Pancreas (tissue), 10 donors: ENCODE data around the gene SNX33. TPM values are rescaled to one million over a fixed set of nuclear protein-coding genes. Genes with fewer than 3 reads are reported as not detected.
"Not testable (repeated sequence)": the region's sequence is repeated elsewhere in the genome, so short reads cannot be mapped to it uniquely, and the experiment has no call there.

Experiments
- ATAC-seq, 4 donors: fragments of 200-7000 bp; cut with Tn5 transposase; one replicate each; pipeline versions ENCODE4 v1.8.0 to v1.9.1; 2020; ENCODE audit warnings: mild to moderate bottlenecking in 4 of 4, moderate library complexity in 4 of 4
- DNase-seq, 6 donors: peaks; one replicate each; pipeline ENCODE4 v3.0.0-alpha.2; 2020
- FAIRE-seq: peaks from 2 replicates; lab custom pipeline; 2012; peaks lifted over from hg19 to GRCh38; lab: Jason Lieb, UNC
- H3K27ac ChIP-seq, 4 donors: fragments of 200-600 bp; sonication (generic); 1 replicate in 3 of 4; 2 replicates in 1 of 4; pipeline versions ENCODE4 v1.5.0 to v1.8.0; 2020
- H3K27me3 ChIP-seq, 4 donors: fragments of 200-600 bp; one replicate each; pipeline ENCODE4 v1.8.0; 2021
- H3K36me3 ChIP-seq, 3 donors: fragments of 200-600 bp; sonication (generic) in 1 of 3; one replicate each; pipeline versions ENCODE4 v1.5.0 to v1.8.0; 2020 to 2021
- H3K4me1 ChIP-seq, 3 donors: fragments of 200-600 bp; one replicate each; pipeline ENCODE4 v1.8.0; 2021
- H3K4me3 ChIP-seq, 4 donors: fragments of 200-600 bp; sonication (generic) in 2 of 4; one replicate each; pipeline versions ENCODE4 v1.5.0 to v1.8.0; 2020 to 2021
- H3K9me3 ChIP-seq, 4 donors: fragments of 200-600 bp; one replicate each; pipeline ENCODE4 v1.8.0; 2021
- CTCF ChIP-seq, 4 donors: fragments of 200-600 bp; sonication (generic) in 3 of 4; IDR thresholded peaks; one replicate each; pipeline versions ENCODE4 v1.5.0 to v1.8.0; 2021; ENCODE audit warnings: antibody characterized with exemption in 4 of 4
- WGBS, 2 donors: extraction: QIAGEN DNeasy Blood & Tissue Kit; methylation state at CpG; one replicate each; pipeline ENCODE4 v1.1.7; 2013; 5-methylcytosine and 5-hydroxymethylcytosine counted together
- intact Hi-C, 3 donors: fragments of 100-400 bp; cut with DNase I; formaldehyde crosslinking; loops; one replicate each; pipeline versions ENCODE4 v1.11.1 to v1.14.2; 2022
- polyA plus RNA-seq, 2 donors: library from polyadenylated mRNA; stranded (reverse); fragments of 200-250 nt; gene quantifications; one replicate each; pipeline ENCODE4 v1.2.3, GENCODE V29; 2013
- total RNA-seq, 6 donors: library from RNA; stranded (reverse); fragmentation: NEBNext Ultra II Directional in 4 of 6; extraction: Animal tissue kit (Norgen Biotek cat#: 25700) in 4 of 6; gene quantifications; one replicate each; pipeline versions ENCODE4 v1.2.1 to v1.2.4, GENCODE V29; 2021 to 2023
- donor health status: healthy with polysubstance abuse.
- donor health status: DM: no; HTN: no; CAD: no; lungs with moderate emphysema.
- donor health status: DM: no; HTN: no; CAD: no.
- donor health status: control.
- donor health status: control.
- donor health status: Bipolar disorder and iron deficiency.
- donor health status: DM: yes; HTN: yes; CAD: no.
- donor health status: DM: no; HTN: no; CAD: no.
- donor health status: DM: no; HTN: no; CAD: no.
- donor health status: DM: yes; HTN: yes; CAD: no.

The SNX33 gene
- total and polyA plus RNA-seq, 8 donors, result 9.8 to 24.1 (median 13.9) TPM

- H3K27me3 ChIP-seq, result no peaks in the 10 kb centered on the region
- 79 to 83% methylated on average over 13 to 14 of the region's 14 CpGs for WGBS, 2 donors
- no peaks in the 10 kb centered on the region for H3K4me1 ChIP-seq
- no peaks in the 10 kb centered on the region for H3K36me3 ChIP-seq
- no peaks in the 10 kb centered on the region for H3K9me3 ChIP-seq
- FAIRE-seq (no peak), DNase-seq (no peak), ATAC-seq (no peak)
- no peak overlapping the region for H3K4me3 ChIP-seq
- no peak for TF ChIP-seq CTCF (IDR thresholded peaks at IDR 0.05)
- H3K27ac ChIP-seq, result no peak overlapping the region
- intact Hi-C loops, result no loop called here
Measured at GRCh38 chr15:75705854-75706681, 58.4 kb downstream of the SNX33 start.

GRCh38 chr15:75706682-75706954, 58.9 kb downstream of the SNX33 start:
- intact Hi-C loops, result no loop called here
- H3K4me1 ChIP-seq, result no peaks in the 10 kb centered on the region
- no peak for DNase-seq
- no peaks in the 10 kb centered on the region for H3K36me3 ChIP-seq
- H3K27me3 ChIP-seq, result no peaks in the 10 kb centered on the region
- no peak overlapping the region for H3K27ac ChIP-seq
- 36 to 40% methylated on average over 2 of the region's 2 CpGs for WGBS, 2 donors
- H3K9me3 ChIP-seq, result no peaks in the 10 kb centered on the region
- ATAC-seq, result no peak
- FAIRE-seq, result no peak
- H3K4me3 ChIP-seq, result no peak overlapping the region
- TF ChIP-seq CTCF (IDR thresholded peaks at IDR 0.05), result no peak

GRCh38 chr15:75709458-75709857, 61.7 kb downstream of the SNX33 start:
- 49 to 66% methylated on average over 11 to 13 of the region's 15 CpGs for WGBS, 2 donors
- H3K27ac ChIP-seq, H3K36me3 ChIP-seq, intact Hi-C loops, H3K4me3 ChIP-seq, H3K27me3 ChIP-seq, FAIRE-seq, H3K9me3 ChIP-seq, H3K4me1 ChIP-seq: not testable (repeated sequence)
- DNase-seq (peak in 2 of 6 donors; percentile 53 to 54), ATAC-seq (peak in 1 of 4 donors; percentile 30)

GRCh38 chr15:75710874-75711273, 63.2 kb downstream of the SNX33 start:
- ATAC-seq, H3K36me3 ChIP-seq, intact Hi-C loops, DNase-seq, H3K4me3 ChIP-seq, H3K27ac ChIP-seq, H3K9me3 ChIP-seq, H3K27me3 ChIP-seq, FAIRE-seq, H3K4me1 ChIP-seq: not testable (repeated sequence)
- WGBS, 2 donors, result 88 to 91% methylated on average over 4 to 5 of the region's 5 CpGs

GRCh38 chr15:75711495-75711894, 63.8 kb downstream of the SNX33 start:
- FAIRE-seq, intact Hi-C loops, H3K36me3 ChIP-seq, H3K4me3 ChIP-seq, ATAC-seq, H3K27me3 ChIP-seq, DNase-seq, H3K27ac ChIP-seq, H3K9me3 ChIP-seq, H3K4me1 ChIP-seq: not testable (repeated sequence)
- WGBS, 2 donors, result 76 to 78% methylated on average over 7 of the region's 7 CpGs

Other genes with a start within 250 kb of the SNX33 start
- 10 to 100 TPM; 19.6 to 33.4 (median 23.8) TPM for gene SIN3A, start 196.2 kb upstream of the SNX33 start, total RNA-seq
- gene SIN3A, start 196.2 kb upstream of the SNX33 start, polyA plus RNA-seq, result 10 to 100 TPM in 1 of 2 donors, 1 to 10 TPM in 1; 6.8 to 12.6 TPM
- 10 to 100 TPM in 2 of 6 donors, 1 to 10 TPM in 4; 5.8 to 16.8 (median 8.9) TPM for gene PTPN9, start 68.6 kb upstream of the SNX33 start, total RNA-seq
- gene PTPN9, start 68.6 kb upstream of the SNX33 start, polyA plus RNA-seq, result 1 to 10 TPM; 3.3 to 5.7 TPM
- gene SNUPN, start 22.2 kb upstream of the SNX33 start, total RNA-seq, result 10 to 100 TPM in 1 of 6 donors, 1 to 10 TPM in 5; 5.1 to 11.3 (median 6.4) TPM
- gene SNUPN, start 22.2 kb upstream of the SNX33 start, polyA plus RNA-seq, result 10 to 100 TPM in 1 of 2 donors, 1 to 10 TPM in 1; 8.7 to 13.1 TPM
- 10 to 100 TPM; 18.7 to 34.8 (median 29.2) TPM for gene IMP3, start 7.7 kb upstream of the SNX33 start, total RNA-seq
- 10 to 100 TPM; 28.4 to 39.6 TPM for gene IMP3, start 7.7 kb upstream of the SNX33 start, polyA plus RNA-seq
- 1 to 10 TPM in 2 of 6 donors, under 1 TPM in 4; 0.35 to 1.2 (median 0.95) TPM for gene CSPG4, start 64.9 kb downstream of the SNX33 start, total RNA-seq
- 1 to 10 TPM; 2.9 to 3.1 TPM for gene CSPG4, start 64.9 kb downstream of the SNX33 start, polyA plus RNA-seq
- 10 to 100 TPM in 4 of 6 donors, 1 to 10 TPM in 2; 8.7 to 19.4 (median 10.6) TPM for gene UBE2Q2, start 195.5 kb downstream of the SNX33 start, total RNA-seq
- gene UBE2Q2, start 195.5 kb downstream of the SNX33 start, polyA plus RNA-seq, result 10 to 100 TPM; 10.9 to 15.8 TPM